ENCODE data around the gene RPS15. TPM values are rescaled to one million over a fixed set of nuclear protein-coding genes. Genes with fewer than 3 reads are reported as not detected.

Gene RPS15
- total and polyA plus RNA-seq, 2 of the 13 experiments (the other 11 are each of a cell fraction or from before 2014, with no cell fraction given), result 695 to 1,411 TPM

- TF ChIP-seq ZNF121 (CRISPR knock-in tag; IDR thresholded peaks at IDR 0.05), result peak; percentile 26; the same call in 1 of the 2 replicates
- peak; percentile 76 for TF ChIP-seq ZGPAT (CRISPR knock-in tag; IDR thresholded peaks at IDR 0.05)
- TF ChIP-seq ZNF253 (CRISPR knock-in tag; IDR thresholded peaks at IDR 0.05; ENCODE audit: borderline replicate concordance), result no peak
- TF ChIP-seq TMF1 (CRISPR knock-in tag; IDR thresholded peaks at IDR 0.05; ENCODE audit: low read depth), result no peak
- TF ChIP-seq RXRB (CRISPR knock-in tag; IDR thresholded peaks at IDR 0.05; ENCODE audit: borderline replicate concordance), result peak; percentile 54; the same call in 1 of the 2 replicates
- TF ChIP-seq MAF1 (CRISPR knock-in tag; IDR thresholded peaks at IDR 0.05; ENCODE audit: borderline replicate concordance), result no peak
- TF ChIP-seq ZNF275 (CRISPR knock-in tag; IDR thresholded peaks at IDR 0.05; ENCODE audit: borderline replicate concordance), result peak; percentile 43; the same call in 1 of the 2 replicates
- no peak for TF ChIP-seq SNRNP70 (IDR thresholded peaks at IDR 0.05; ENCODE audit: low read depth, low read length)
- no peak for TF ChIP-seq RARG (CRISPR knock-in tag; IDR thresholded peaks at IDR 0.05; ENCODE audit: low read depth)
- TF ChIP-seq CBFB (CRISPR knock-in tag; IDR thresholded peaks at IDR 0.05), result no peak; the same call in 1 of the 2 replicates
- TF ChIP-seq RBM39 (IDR thresholded peaks at IDR 0.05; ENCODE audit: low read depth, low read length, poor library complexity, severe bottlenecking), result peak; percentile 82
- TF ChIP-seq, protein P1, sequence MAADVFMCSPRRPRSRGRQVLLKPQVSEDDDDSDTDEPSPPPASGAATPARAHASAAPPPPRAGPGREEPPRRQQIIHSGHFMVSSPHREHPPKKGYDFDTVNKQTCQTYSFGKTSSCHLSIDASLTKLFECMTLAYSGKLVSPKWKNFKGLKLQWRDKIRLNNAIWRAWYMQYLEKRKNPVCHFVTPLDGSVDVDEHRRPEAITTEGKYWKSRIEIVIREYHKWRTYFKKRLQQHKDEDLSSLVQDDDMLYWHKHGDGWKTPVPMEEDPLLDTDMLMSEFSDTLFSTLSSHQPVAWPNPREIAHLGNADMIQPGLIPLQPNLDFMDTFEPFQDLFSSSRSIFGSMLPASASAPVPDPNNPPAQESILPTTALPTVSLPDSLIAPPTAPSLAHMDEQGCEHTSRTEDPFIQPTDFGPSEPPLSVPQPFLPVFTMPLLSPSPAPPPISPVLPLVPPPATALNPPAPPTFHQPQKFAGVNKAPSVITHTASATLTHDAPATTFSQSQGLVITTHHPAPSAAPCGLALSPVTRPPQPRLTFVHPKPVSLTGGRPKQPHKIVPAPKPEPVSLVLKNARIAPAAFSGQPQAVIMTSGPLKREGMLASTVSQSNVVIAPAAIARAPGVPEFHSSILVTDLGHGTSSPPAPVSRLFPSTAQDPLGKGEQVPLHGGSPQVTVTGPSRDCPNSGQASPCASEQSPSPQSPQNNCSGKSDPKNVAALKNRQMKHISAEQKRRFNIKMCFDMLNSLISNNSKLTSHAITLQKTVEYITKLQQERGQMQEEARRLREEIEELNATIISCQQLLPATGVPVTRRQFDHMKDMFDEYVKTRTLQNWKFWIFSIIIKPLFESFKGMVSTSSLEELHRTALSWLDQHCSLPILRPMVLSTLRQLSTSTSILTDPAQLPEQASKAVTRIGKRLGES (CRISPR knock-in tag; IDR thresholded peaks at IDR 0.05; ENCODE audit: borderline replicate concordance), result no peak
- peak; percentile 34; the same call in 1 of the 2 replicates for TF ChIP-seq KLF6 (CRISPR knock-in tag; IDR thresholded peaks at IDR 0.05)
- TF ChIP-seq HCFC1 (IDR thresholded peaks at IDR 0.05; ENCODE audit: low read depth, low read length), result peak; percentile 37; the same call in 1 of the 2 replicates
- TF ChIP-seq PCBP1 (IDR thresholded peaks at IDR 0.05; ENCODE audit: borderline replicate concordance, low read depth, low read length), result no peak
- peak; percentile 77; the same call in 1 of the 2 replicates for TF ChIP-seq NCOR1 (IDR thresholded peaks at IDR 0.05; ENCODE audit: borderline replicate concordance, low read length)
- peak; percentile 92 for TF ChIP-seq KAT8 (CRISPR knock-in tag; IDR thresholded peaks at IDR 0.05)
- TF ChIP-seq, protein P2, sequence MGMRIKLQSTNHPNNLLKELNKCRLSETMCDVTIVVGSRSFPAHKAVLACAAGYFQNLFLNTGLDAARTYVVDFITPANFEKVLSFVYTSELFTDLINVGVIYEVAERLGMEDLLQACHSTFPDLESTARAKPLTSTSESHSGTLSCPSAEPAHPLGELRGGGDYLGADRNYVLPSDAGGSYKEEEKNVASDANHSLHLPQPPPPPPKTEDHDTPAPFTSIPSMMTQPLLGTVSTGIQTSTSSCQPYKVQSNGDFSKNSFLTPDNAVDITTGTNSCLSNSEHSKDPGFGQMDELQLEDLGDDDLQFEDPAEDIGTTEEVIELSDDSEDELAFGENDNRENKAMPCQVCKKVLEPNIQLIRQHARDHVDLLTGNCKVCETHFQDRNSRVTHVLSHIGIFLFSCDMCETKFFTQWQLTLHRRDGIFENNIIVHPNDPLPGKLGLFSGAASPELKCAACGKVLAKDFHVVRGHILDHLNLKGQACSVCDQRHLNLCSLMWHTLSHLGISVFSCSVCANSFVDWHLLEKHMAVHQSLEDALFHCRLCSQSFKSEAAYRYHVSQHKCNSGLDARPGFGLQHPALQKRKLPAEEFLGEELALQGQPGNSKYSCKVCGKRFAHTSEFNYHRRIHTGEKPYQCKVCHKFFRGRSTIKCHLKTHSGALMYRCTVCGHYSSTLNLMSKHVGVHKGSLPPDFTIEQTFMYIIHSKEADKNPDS (CRISPR knock-in tag; IDR thresholded peaks at IDR 0.05), result no peak
These were observed 40.9 kb downstream of the RPS15 start, which contains the start of gene C19orf25 (continued) for GRCh38 chr19:1478934-1479707.
